K562 (cell line): ENCODE results near the gene DAGLA. TPM values are rescaled to one million over a fixed set of nuclear protein-coding genes. Genes with fewer than 3 reads are reported as not detected.

Source experiments
- ATAC-seq: fragments of 200-7000 bp; cut with Tn5 transposase; 3 replicates; pipeline ENCODE4 v1.9.1; 2020; ENCODE audit warnings: moderate library complexity
- BruUV-seq: library from RNA; stranded (reverse); fragments of 400-500 nt; replicated peaks from 2 replicates; lab custom pipeline; 2021; lab: Mats Ljungman, UMichigan
- CTCF ChIA-PET: fragments of 300-600 bp; formaldehyde crosslinking; extraction: SDS; loops from one replicate; lab custom pipeline; 2021; ENCODE audit warnings: low intra/inter-chr PET ratio; lab: Yijun Ruan, JAX
- POLR2A ChIA-PET: fragments of 300-600, 350-650 bp; sonication (Branson Sonifier 250); formaldehyde crosslinking; extraction: SDS; loops from one replicate; lab custom pipeline; 2021; ENCODE audit warnings: antibody characterized with exemption, inconsistent platforms; lab: Yijun Ruan, JAX
- DNase-seq, 4 experiments: peaks; one replicate each; pipeline versions ENCODE4 v3.0.0 to v3.0.0-alpha.2; 2011 to 2018; ENCODE audit warnings: low spot score in 3 of 4, mixed read lengths in 3 of 4; ENCODE audit errors: extremely low read depth in 1 of 4
- FAIRE-seq: peaks from 2 replicates; lab custom pipeline; 2011; peaks lifted over from hg19 to GRCh38; lab: Jason Lieb, UNC
- H2AFZ ChIP-seq: 2 replicates; pipeline ENCODE4 v1.6.0; 2011; ENCODE audit warnings: low read depth, low read length, control low read depth, inconsistent platforms
- H3K27ac ChIP-seq: fragments of 200-600 bp; 3 replicates; pipeline ENCODE4 v1.8.0; 2011; ENCODE audit warnings: low read depth, mild to moderate bottlenecking, control low read depth, inconsistent platforms, low read length, moderate library complexity, mixed read lengths; ENCODE audit errors: extremely low read depth
- H3K27me3 ChIP-seq, 2 experiments: fragments of 300-600 bp in 1 of 2; 2 replicates in 1 of 2; 3 replicates in 1 of 2; pipeline versions ENCODE4 v1.6.0 to v1.8.0; 2011; ENCODE audit warnings: inconsistent platforms in 2 of 2, low read length in 2 of 2, mild to moderate bottlenecking in 1 of 2, mixed read lengths in 1 of 2, moderate library complexity in 1 of 2; ENCODE audit not compliant: control insufficient read depth in 2 of 2, insufficient read depth in 2 of 2
- H3K36me3 ChIP-seq: fragments of 300-600 bp; 3 replicates; pipeline ENCODE4 v1.8.0; 2011; ENCODE audit warnings: mild to moderate bottlenecking, low read length, inconsistent platforms; ENCODE audit not compliant: control insufficient read depth, insufficient read depth
- H3K4me1 ChIP-seq, 2 experiments: fragments of 200-600 bp in 1 of 2; replicated peaks in 1 of 2; 2 replicates in 1 of 2; 3 replicates in 1 of 2; pipeline versions ENCODE4 v1.5.1 to v1.8.0; 2011; ENCODE audit warnings: inconsistent platforms in 2 of 2, low read length in 2 of 2, mild to moderate bottlenecking in 1 of 2, mixed read lengths in 1 of 2, moderate library complexity in 1 of 2; ENCODE audit not compliant: control insufficient read depth in 2 of 2, insufficient read depth in 2 of 2
- H3K4me2 ChIP-seq: 2 replicates; pipeline ENCODE4 v1.6.1; 2011; ENCODE audit warnings: low read length, control low read depth, inconsistent platforms, mixed read lengths; ENCODE audit not compliant: insufficient read depth
- H3K4me3 ChIP-seq: fragments of 200-600 bp; sonication (generic), shearing (Covaris generic); 2 replicates; pipeline ENCODE4 v1.5.1; 2016; ENCODE audit warnings: control low read depth, inconsistent platforms
- H3K79me2 ChIP-seq: fragments of 200-600 bp; 3 replicates; pipeline ENCODE4 v1.8.0; 2011; ENCODE audit warnings: low read length, inconsistent platforms; ENCODE audit not compliant: control insufficient read depth, insufficient read depth
- H3K9ac ChIP-seq, 2 experiments: 2 replicates each; pipeline versions ENCODE4 v1.6.0 to v1.6.1; 2011; ENCODE audit warnings: low read depth in 2 of 2, low read length in 2 of 2, control low read depth in 1 of 2, inconsistent platforms in 1 of 2, mild to moderate bottlenecking in 1 of 2, mixed read lengths in 1 of 2; ENCODE audit not compliant: insufficient read depth in 1 of 2
- H3K9me1 ChIP-seq: one replicate; pipeline ENCODE4 v1.6.0; 2011; ENCODE audit warnings: inconsistent platforms, mild to moderate bottlenecking, low read length, moderate library complexity; ENCODE audit not compliant: control insufficient read depth, insufficient read depth
- H3K9me3 ChIP-seq: replicated peaks from 2 replicates; pipeline ENCODE4 v1.5.1; 2011; ENCODE audit warnings: low read depth, low read length, inconsistent platforms; ENCODE audit not compliant: control insufficient read depth, insufficient read depth
- H4K20me1 ChIP-seq: replicated peaks from 2 replicates; pipeline ENCODE4 v1.6.1; 2011; ENCODE audit warnings: low read length, inconsistent platforms, mixed read lengths; ENCODE audit not compliant: control insufficient read depth, insufficient read depth
- NFE2 ChIP-seq: IDR thresholded peaks from 2 replicates; pipeline ENCODE4 v1.6.1; 2014; ENCODE audit warnings: antibody characterized with exemption, low read depth
- WGBS: fragments of 100-300 bp; shearing (Covaris generic); methylation state at CpG from one replicate; pipeline ENCODE4 v1.1.6; 2016; ENCODE audit warnings: low coverage, mixed read lengths; ENCODE audit not compliant: insufficient coverage; ENCODE audit errors: missing lambda C conversion rate; 5-methylcytosine and 5-hydroxymethylcytosine counted together
- in situ Hi-C: fragments of 300-500 bp; cut with MboI; formaldehyde crosslinking; loops from 4 replicates; pipeline ENCODE4 v1.15.0; 2018; ENCODE audit warnings: inconsistent platforms, mixed read lengths
- intact Hi-C: fragments of 100-400 bp; cut with micrococcal nuclease; formaldehyde crosslinking; loops from 2 replicates; pipeline ENCODE4 v1.14.2; 2022
- polyA plus RNA-seq, 8 experiments: library from polyadenylated mRNA; depleted of rRNA in 4 of 8; stranded (reverse) in 5 of 8; unstranded in 3 of 8; fragments of >200 nt; fragmentation: Nextera tagmentation in 2 of 8; fragmentation: Illumina TruSeq in 1 of 8; extraction: Ambion mirVana in 2 of 8; extraction: Trizol in 1 of 8; gene quantifications; 2 replicates each; pipeline versions ENCODE4 v1.2.1 to v1.2.3, GENCODE V29; 2011 to 2014; ENCODE audit warnings: inconsistent platforms in 1 of 8, missing spikeins in 1 of 8
- total RNA-seq, 7 experiments: library from RNA; depleted of rRNA in 6 of 7; stranded (reverse); fragments of >200 nt in 6 of 7; fragmentation: Illumina TruSeq in 2 of 7; extraction: Trizol in 2 of 7; gene quantifications; 2 replicates each; pipeline versions ENCODE4 v1.2.1 to v1.2.3, GENCODE V29; 2011 to 2021; ENCODE audit warnings: low replicate concordance in 1 of 7
- TF ChIP-seq, protein P1 (sequence below): fragments of 450-650 bp; IDR thresholded peaks from 2 replicates; pipeline ENCODE4 v1.6.1; 2017; ENCODE audit warnings: antibody characterized with exemption, mild to moderate bottlenecking
- TF ChIP-seq, protein P2 (sequence below), 2 experiments: fragments of 450-650 bp; IDR thresholded peaks; 2 replicates each; pipeline ENCODE4 v1.6.1; 2016; ENCODE audit warnings: mild to moderate bottlenecking in 2 of 2, borderline replicate concordance in 1 of 2, low read depth in 1 of 2, moderate library complexity in 1 of 2

Gene DAGLA
- total and polyA plus RNA-seq, 9 of the 15 experiments (the other 6 are each of a cell fraction or from before 2014, with no cell fraction given): 0.03 to 0.16 (median 0.04) TPM; not detected in 4

DNA sequence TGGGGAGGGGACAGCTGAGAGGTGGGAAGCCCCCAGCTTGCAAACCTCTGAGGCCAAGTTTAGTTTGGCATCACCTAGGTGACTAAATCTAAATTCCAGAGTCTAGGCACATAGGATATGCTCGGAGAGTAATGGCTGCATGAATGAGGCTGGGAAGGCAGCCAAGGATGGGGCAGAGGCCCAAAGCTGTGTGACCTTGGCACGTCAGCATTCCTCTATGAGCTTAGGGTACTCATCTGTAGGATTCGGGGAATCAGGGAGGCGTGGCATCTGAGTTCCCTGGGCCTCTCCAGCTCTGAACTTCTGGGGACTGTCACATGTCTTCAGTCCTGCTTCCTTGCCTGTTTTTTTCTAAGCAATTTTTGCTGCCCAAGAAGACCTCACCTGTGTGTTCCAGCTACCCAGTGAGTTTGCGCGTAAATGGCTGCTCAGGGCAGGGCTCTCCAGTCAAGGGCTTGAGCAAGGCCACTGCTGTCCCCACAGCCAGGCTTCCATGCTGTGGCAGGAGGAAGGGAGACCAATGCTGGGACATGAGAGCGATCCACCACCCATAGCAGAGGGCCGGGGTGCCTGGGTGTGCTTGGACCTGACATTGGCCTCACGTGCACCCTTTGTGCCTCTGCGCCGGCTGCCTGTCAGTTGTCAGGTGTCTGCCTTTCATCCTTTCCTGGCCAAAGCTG lies 13.9 kb downstream of the DAGLA start:
- no peak overlapping the region for H3K27ac ChIP-seq
- no peak for ATAC-seq
- H3K79me2 ChIP-seq: no peaks in the 10 kb centered on the region
- H3K36me3 ChIP-seq: no peaks in the 10 kb centered on the region
- H2AFZ ChIP-seq: no peak overlapping the region
- peaks cover 3% of the 10 kb centered on the region for H3K9me1 ChIP-seq
- no TSS peak for BruUV-seq
- in situ Hi-C loops (no loop called here), intact Hi-C loops (no loop called here)
- ChIA-PET CTCF (no interaction called here), POLR2A (interaction anchor here (0.9 kb wide), 1 partner anchor 39 kb away, joined by 4 read pairs; no protein-coding TSS in a partner anchor)
- no peaks in the 10 kb centered on the region for H3K9me3 ChIP-seq
- peaks cover 0 to 13% of the 10 kb centered on the region in 2 experiments; a peak in 2 of 5 replicates for H3K4me1 ChIP-seq
- H3K4me2 ChIP-seq: no peak overlapping the region
- DNase-seq: no peak
- H3K4me3 ChIP-seq: no peak overlapping the region
- no peak for FAIRE-seq
- 10% methylated on average over 11 of the region's 11 CpGs for WGBS
- peaks cover 9% of the 10 kb centered on the region; the same call in 1 of the 2 replicates for H4K20me1 ChIP-seq
- peaks cover 41 to 80% of the 10 kb centered on the region in 2 experiments for H3K27me3 ChIP-seq
- no peak overlapping the region for H3K9ac ChIP-seq
- TF ChIP-seq NFE2: no peak
- TF ChIP-seq, protein P1, sequence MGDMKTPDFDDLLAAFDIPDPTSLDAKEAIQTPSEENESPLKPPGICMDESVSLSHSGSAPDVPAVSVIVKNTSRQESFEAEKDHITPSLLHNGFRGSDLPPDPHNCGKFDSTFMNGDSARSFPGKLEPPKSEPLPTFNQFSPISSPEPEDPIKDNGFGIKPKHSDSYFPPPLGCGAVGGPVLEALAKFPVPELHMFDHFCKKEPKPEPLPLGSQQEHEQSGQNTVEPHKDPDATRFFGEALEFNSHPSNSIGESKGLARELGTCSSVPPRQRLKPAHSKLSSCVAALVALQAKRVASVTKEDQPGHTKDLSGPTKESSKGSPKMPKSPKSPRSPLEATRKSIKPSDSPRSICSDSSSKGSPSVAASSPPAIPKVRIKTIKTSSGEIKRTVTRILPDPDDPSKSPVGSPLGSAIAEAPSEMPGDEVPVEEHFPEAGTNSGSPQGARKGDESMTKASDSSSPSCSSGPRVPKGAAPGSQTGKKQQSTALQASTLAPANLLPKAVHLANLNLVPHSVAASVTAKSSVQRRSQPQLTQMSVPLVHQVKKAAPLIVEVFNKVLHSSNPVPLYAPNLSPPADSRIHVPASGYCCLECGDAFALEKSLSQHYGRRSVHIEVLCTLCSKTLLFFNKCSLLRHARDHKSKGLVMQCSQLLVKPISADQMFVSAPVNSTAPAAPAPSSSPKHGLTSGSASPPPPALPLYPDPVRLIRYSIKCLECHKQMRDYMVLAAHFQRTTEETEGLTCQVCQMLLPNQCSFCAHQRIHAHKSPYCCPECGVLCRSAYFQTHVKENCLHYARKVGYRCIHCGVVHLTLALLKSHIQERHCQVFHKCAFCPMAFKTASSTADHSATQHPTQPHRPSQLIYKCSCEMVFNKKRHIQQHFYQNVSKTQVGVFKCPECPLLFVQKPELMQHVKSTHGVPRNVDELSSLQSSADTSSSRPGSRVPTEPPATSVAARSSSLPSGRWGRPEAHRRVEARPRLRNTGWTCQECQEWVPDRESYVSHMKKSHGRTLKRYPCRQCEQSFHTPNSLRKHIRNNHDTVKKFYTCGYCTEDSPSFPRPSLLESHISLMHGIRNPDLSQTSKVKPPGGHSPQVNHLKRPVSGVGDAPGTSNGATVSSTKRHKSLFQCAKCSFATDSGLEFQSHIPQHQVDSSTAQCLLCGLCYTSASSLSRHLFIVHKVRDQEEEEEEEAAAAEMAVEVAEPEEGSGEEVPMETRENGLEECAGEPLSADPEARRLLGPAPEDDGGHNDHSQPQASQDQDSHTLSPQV: no peak
- TF ChIP-seq, protein P2, sequence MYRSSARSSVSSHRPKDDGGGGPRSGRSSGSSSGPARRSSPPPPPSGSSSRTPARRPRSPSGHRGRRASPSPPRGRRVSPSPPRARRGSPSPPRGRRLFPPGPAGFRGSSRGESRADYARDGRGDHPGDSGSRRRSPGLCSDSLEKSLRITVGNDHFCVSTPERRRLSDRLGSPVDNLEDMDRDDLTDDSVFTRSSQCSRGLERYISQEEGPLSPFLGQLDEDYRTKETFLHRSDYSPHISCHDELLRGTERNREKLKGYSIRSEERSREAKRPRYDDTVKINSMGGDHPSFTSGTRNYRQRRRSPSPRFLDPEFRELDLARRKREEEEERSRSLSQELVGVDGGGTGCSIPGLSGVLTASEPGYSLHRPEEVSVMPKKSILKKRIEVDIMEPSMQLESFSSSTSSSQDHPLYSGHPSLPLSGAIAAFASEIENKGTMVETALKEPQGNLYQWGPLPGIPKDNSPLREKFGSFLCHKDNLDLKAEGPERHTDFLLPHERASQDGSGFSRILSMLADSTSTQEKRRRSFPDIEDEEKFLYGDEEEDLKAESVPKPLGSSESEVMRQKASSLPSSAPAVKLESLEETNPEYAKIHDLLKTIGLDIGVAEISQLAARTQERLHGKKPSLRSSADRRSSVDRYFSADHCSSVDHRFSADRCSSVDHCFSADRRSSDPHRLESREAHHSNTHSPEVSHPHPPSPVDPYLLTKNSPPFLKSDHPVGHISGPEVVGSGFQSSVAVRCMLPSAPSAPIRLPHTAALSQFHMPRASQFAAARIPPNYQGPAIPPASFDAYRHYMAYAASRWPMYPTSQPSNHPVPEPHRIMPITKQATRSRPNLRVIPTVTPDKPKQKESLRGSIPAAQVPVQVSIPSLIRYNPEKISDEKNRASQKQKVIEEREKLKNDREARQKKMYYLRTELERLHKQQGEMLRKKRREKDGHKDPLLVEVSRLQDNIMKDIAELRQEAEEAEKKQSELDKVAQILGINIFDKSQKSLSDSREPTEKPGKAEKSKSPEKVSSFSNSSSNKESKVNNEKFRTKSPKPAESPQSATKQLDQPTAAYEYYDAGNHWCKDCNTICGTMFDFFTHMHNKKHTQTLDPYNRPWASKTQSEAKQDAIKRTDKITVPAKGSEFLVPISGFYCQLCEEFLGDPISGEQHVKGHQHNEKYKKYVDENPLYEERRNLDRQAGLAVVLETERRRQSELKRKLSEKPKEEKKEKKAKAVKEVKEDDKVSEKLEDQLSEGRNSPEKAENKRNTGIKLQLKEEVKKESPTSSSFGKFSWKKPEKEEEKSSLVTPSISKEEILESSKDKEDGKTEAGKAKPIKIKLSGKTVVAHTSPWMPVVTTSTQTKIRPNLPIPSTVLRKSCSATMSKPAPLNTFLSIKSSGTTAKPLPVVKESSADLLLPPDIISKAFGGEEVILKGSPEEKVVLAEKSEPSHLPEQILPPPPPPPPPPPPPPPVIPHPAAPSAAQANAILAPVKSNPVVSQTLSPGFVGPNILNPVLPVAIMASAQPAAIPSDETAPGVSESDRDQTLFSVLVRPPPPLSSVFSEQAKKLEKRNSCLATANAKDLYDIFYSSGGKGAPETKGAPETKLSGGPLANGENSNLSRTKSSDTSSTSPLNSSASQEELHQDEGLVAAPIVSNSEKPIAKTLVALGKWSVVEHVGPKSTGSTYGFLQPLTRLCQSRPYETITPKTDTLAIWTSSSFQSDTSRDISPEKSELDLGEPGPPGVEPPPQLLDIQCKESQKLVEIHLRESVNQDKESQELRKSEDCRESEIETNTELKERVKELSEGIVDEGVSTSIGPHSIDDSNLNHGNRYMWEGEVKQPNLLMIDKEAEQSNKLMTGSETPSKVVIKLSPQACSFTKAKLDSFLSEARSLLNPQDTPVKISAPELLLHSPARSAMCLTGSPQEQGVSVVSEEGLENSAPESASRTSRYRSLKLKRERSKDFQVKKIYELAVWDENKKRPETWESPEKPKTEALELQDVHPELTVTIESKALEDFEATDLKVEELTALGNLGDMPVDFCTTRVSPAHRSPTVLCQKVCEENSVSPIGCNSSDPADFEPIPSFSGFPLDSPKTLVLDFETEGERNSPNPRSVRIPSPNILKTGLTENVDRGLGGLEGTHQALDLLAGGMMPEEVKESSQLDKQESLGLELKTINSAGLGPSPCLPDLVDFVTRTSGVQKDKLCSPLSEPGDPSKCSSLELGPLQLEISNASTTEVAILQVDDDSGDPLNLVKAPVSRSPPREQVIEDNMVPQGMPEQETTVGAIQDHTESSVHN (IDR thresholded peaks at IDR 0.05; ENCODE audit: borderline replicate concordance in 1 of 2, low read depth in 1 of 2): no peak
